ENCODE measurements around the gene PRKAA1. TPM values are rescaled to one million over a fixed set of nuclear protein-coding genes. Genes with fewer than 3 reads are reported as not detected.
"Not testable (repeated sequence)": the region's sequence is repeated elsewhere in the genome, so short reads cannot be mapped to it uniquely, and the experiment has no call there.

Gene PRKAA1
- total RNA-seq, 2 donors from 2014 or later, result 39.2 to 60.3 TPM

- ATAC-seq (replicated peaks), result peak; percentile 51
- H3K9me3 Mint-ChIP-seq, result no peaks in the 10 kb centered on the region
- peak overlapping the region; percentile 91 for H3K4me3 Mint-ChIP-seq
- peak overlapping the region; percentile 93 for H3K27ac Mint-ChIP-seq
- H3K36me3 Mint-ChIP-seq (ENCODE audit: low read depth), result peaks cover 49% of the 10 kb centered on the region
- peaks cover 29% of the 10 kb centered on the region for H3K4me1 Mint-ChIP-seq
- peaks cover 8% of the 10 kb centered on the region for H3K27me3 Mint-ChIP-seq
Observed at GRCh38 chr5:40797273-40798011, 732 bp downstream of the PRKAA1 start.

- H3K4me1 Mint-ChIP-seq, result peaks cover 29% of the 10 kb centered on the region
- peaks cover 8% of the 10 kb centered on the region for H3K27me3 Mint-ChIP-seq
- peak overlapping the region; percentile 93 for H3K27ac Mint-ChIP-seq
- H3K36me3 Mint-ChIP-seq (ENCODE audit: low read depth), result peaks cover 49% of the 10 kb centered on the region
- H3K4me3 Mint-ChIP-seq, result peak overlapping the region; percentile 91
- no peak for ATAC-seq (replicated peaks)
- H3K9me3 Mint-ChIP-seq, result no peaks in the 10 kb centered on the region
Observed at GRCh38 chr5:40796487-40796889, 1.7 kb downstream of the PRKAA1 start.

GRCh38 chr5:40794877-40795276, 3.3 kb downstream of the PRKAA1 start:
- H3K9me3 Mint-ChIP-seq, result not testable (repeated sequence)

GRCh38 chr5:40794340-40794739, 3.8 kb downstream of the PRKAA1 start:
- ATAC-seq (replicated peaks), result not testable (repeated sequence)

More at GRCh38 chr5:40794877-40795276, 3.3 kb downstream of the PRKAA1 start:
- peaks cover 34% of the 10 kb centered on the region for H3K4me1 Mint-ChIP-seq
- H3K27me3 Mint-ChIP-seq; ATAC-seq (replicated peaks); H3K27ac Mint-ChIP-seq: not testable (repeated sequence)
- H3K4me3 Mint-ChIP-seq, result peak overlapping the region; percentile 25
- peaks cover 49% of the 10 kb centered on the region for H3K36me3 Mint-ChIP-seq (ENCODE audit: low read depth)

GRCh38 chr5:40792691-40793090, 5.5 kb downstream of the PRKAA1 start:
- peaks cover 34% of the 10 kb centered on the region for H3K4me1 Mint-ChIP-seq
- H3K27me3 Mint-ChIP-seq; H3K27ac Mint-ChIP-seq; H3K9me3 Mint-ChIP-seq; H3K4me3 Mint-ChIP-seq; ATAC-seq (replicated peaks): not testable (repeated sequence)
- peaks cover 62% of the 10 kb centered on the region for H3K36me3 Mint-ChIP-seq (ENCODE audit: low read depth)

More at GRCh38 chr5:40794340-40794739, 3.8 kb downstream of the PRKAA1 start:
- H3K27me3 Mint-ChIP-seq, H3K9me3 Mint-ChIP-seq, H3K27ac Mint-ChIP-seq: not testable (repeated sequence)
- Mint-ChIP-seq H3K36me3 (ENCODE audit: low read depth) (peaks cover 52% of the 10 kb centered on the region), H3K4me3 (peak overlapping the region; percentile 25), H3K4me1 (peaks cover 37% of the 10 kb centered on the region)

- peak overlapping the region; percentile 42 for H3K4me3 Mint-ChIP-seq
- no peaks in the 10 kb centered on the region for H3K27me3 Mint-ChIP-seq
- H3K4me1 Mint-ChIP-seq, result peaks cover 34% of the 10 kb centered on the region
- no peak for ATAC-seq (replicated peaks)
- H3K36me3 Mint-ChIP-seq (ENCODE audit: low read depth), result peaks cover 57% of the 10 kb centered on the region
- no peak overlapping the region for H3K27ac Mint-ChIP-seq
- H3K9me3 Mint-ChIP-seq, result no peaks in the 10 kb centered on the region
Observed at GRCh38 chr5:40791715-40792139, 6.4 kb downstream of the PRKAA1 start.

GRCh38 chr5:40790947-40791593, 7.1 kb downstream of the PRKAA1 start:
- H3K9me3 Mint-ChIP-seq, result no peaks in the 10 kb centered on the region
- no peaks in the 10 kb centered on the region for H3K27me3 Mint-ChIP-seq
- peak overlapping the region; percentile 4 for H3K27ac Mint-ChIP-seq
- H3K4me3 Mint-ChIP-seq, result peak overlapping the region; percentile 42
- H3K4me1 Mint-ChIP-seq, result peaks cover 34% of the 10 kb centered on the region
- peaks cover 55% of the 10 kb centered on the region for H3K36me3 Mint-ChIP-seq (ENCODE audit: low read depth)
- no peak for ATAC-seq (replicated peaks)

- H3K36me3 Mint-ChIP-seq (ENCODE audit: low read depth), result peaks cover 44% of the 10 kb centered on the region
- H3K4me3 Mint-ChIP-seq; H3K9me3 Mint-ChIP-seq; ATAC-seq (replicated peaks); H3K27me3 Mint-ChIP-seq: not testable (repeated sequence)
- peaks cover 32% of the 10 kb centered on the region for H3K4me1 Mint-ChIP-seq
- H3K27ac Mint-ChIP-seq, result peak overlapping the region; percentile 70
Observed at GRCh38 chr5:40788941-40789340, 9.2 kb downstream of the PRKAA1 start.

GRCh38 chr5:40787986-40788385, 10.2 kb downstream of the PRKAA1 start:
- H3K27ac Mint-ChIP-seq, result no peak overlapping the region
- peaks cover 28% of the 10 kb centered on the region for H3K4me1 Mint-ChIP-seq
- no peaks in the 10 kb centered on the region for H3K9me3 Mint-ChIP-seq
- H3K36me3 Mint-ChIP-seq (ENCODE audit: low read depth), result peaks cover 34% of the 10 kb centered on the region
- no peaks in the 10 kb centered on the region for H3K27me3 Mint-ChIP-seq
- no peak overlapping the region for H3K4me3 Mint-ChIP-seq
- ATAC-seq (replicated peaks), result no peak

- not testable (repeated sequence) for H3K4me3 Mint-ChIP-seq; H3K27me3 Mint-ChIP-seq; ATAC-seq (replicated peaks); H3K9me3 Mint-ChIP-seq
- Mint-ChIP-seq H3K36me3 (ENCODE audit: low read depth) (peaks cover 39% of the 10 kb centered on the region), H3K27ac (peak overlapping the region; percentile 32), H3K4me1 (peaks cover 37% of the 10 kb centered on the region)
Observed at GRCh38 chr5:40786664-40787063, 11.5 kb downstream of the PRKAA1 start.

GRCh38 chr5:40784916-40785315, 13.3 kb downstream of the PRKAA1 start:
- no peaks in the 10 kb centered on the region for H3K27me3 Mint-ChIP-seq
- peaks cover 39% of the 10 kb centered on the region for H3K36me3 Mint-ChIP-seq (ENCODE audit: low read depth)
- no peaks in the 10 kb centered on the region for H3K9me3 Mint-ChIP-seq
- no peak overlapping the region for H3K27ac Mint-ChIP-seq
- ATAC-seq (replicated peaks), result no peak
- peaks cover 32% of the 10 kb centered on the region for H3K4me1 Mint-ChIP-seq
- H3K4me3 Mint-ChIP-seq, result no peak overlapping the region

- H3K4me3 Mint-ChIP-seq, result no peak overlapping the region
- H3K4me1 Mint-ChIP-seq, result peaks cover 27% of the 10 kb centered on the region
- ATAC-seq (replicated peaks), result peak; percentile 28
- H3K36me3 Mint-ChIP-seq (ENCODE audit: low read depth), result peaks cover 34% of the 10 kb centered on the region
- H3K27me3 Mint-ChIP-seq, result no peaks in the 10 kb centered on the region
- no peaks in the 10 kb centered on the region for H3K9me3 Mint-ChIP-seq
- H3K27ac Mint-ChIP-seq, result peak overlapping the region; percentile 18
Observed at GRCh38 chr5:40784027-40784653, 14.0 kb downstream of the PRKAA1 start.

- peak overlapping the region; percentile 61 for H3K27ac Mint-ChIP-seq
- peaks cover 26% of the 10 kb centered on the region for H3K36me3 Mint-ChIP-seq (ENCODE audit: low read depth)
- no peak overlapping the region for H3K4me3 Mint-ChIP-seq
- no peak for ATAC-seq (replicated peaks)
- no peaks in the 10 kb centered on the region for H3K9me3 Mint-ChIP-seq
- H3K27me3 Mint-ChIP-seq, result no peaks in the 10 kb centered on the region
- peaks cover 24% of the 10 kb centered on the region for H3K4me1 Mint-ChIP-seq
Observed at GRCh38 chr5:40781843-40782409, 16.2 kb downstream of the PRKAA1 start.

- Mint-ChIP-seq H3K9me3 (no peaks in the 10 kb centered on the region), H3K27me3 (no peaks in the 10 kb centered on the region), H3K4me3 (no peak overlapping the region), H3K36me3 (ENCODE audit: low read depth) (peaks cover 29% of the 10 kb centered on the region), H3K27ac (peak overlapping the region; percentile 61), H3K4me1 (peaks cover 34% of the 10 kb centered on the region)
- no peak for ATAC-seq (replicated peaks)
Observed at GRCh38 chr5:40780858-40781257, 17.3 kb downstream of the PRKAA1 start.
